Erythroblast (primary cell): ENCODE results near the gene MYLK2.
"Not testable (repeated sequence)": the region's sequence is repeated elsewhere in the genome, so short reads cannot be mapped to it uniquely, and the experiment has no call there.

ENCODE experiments used
- DNase-seq, 2 experiments: peaks; one replicate each; lab custom pipeline; 2025; lab: John Stamatoyannopoulos, UW
- GATA1 ChIP-seq: IDR thresholded peaks from 2 replicates; pipeline ENCODE4 v1.6.1; 2011; ENCODE audit warnings: low read depth, mild to moderate bottlenecking, control low read depth, low read length, moderate library complexity
- POLR2A ChIP-seq: IDR thresholded peaks from 2 replicates; pipeline ENCODE4 v1.6.1; 2011; ENCODE audit warnings: mild to moderate bottlenecking, low read length

MYLK2 gene

GRCh38 chr20:31806564-31807355, 12.4 kb upstream of the MYLK2 start:
- TF ChIP-seq POLR2A = no peak
- TF ChIP-seq GATA1 = no peak
- DNase-seq = no peak

DNA sequence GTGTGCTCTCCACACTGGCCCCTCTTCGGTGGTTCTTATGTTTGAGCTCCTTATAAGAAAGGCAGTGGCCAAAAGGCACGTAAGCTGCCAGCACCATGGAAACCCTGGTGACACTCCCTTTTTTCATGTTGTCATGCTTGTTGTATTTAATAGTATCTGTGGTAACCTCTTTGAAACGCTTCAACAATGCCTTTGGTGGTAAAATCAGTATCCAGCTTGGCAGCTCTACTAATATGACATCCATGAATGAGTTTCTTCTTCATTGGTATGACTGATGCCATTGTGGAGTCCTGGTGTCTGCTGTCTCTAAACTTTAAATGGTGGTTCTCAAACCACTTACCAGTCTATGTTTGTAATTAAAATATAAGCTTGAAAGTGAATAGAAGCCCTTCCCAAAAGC, 10.7 kb upstream of the MYLK2 start:
- TF ChIP-seq GATA1 (no peak), POLR2A (no peak)
- DNase-seq = peak in 1 of 2 experiments; percentile 20

DNA sequence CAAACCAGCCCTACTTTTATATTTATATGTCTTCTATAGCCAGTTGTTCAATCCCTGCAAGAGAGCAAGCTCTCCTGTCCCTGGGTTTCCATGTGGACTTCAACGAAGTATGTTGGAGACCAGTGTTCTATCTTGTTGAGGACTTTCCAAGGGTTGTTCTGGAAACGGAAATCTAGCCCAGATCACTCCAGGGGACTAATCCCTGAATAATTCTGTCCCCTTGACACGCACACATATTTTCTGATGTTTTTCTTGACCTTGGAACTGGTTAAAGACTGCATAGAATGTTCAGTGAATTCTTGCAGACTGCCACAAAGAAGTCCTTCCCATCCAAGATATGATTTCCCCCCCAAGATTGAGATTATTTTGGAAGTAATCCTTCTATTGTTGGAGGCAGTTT, 9.5 kb upstream of the MYLK2 start:
- TF ChIP-seq GATA1 = no peak
- TF ChIP-seq POLR2A = no peak
- DNase-seq = no peak

DNA sequence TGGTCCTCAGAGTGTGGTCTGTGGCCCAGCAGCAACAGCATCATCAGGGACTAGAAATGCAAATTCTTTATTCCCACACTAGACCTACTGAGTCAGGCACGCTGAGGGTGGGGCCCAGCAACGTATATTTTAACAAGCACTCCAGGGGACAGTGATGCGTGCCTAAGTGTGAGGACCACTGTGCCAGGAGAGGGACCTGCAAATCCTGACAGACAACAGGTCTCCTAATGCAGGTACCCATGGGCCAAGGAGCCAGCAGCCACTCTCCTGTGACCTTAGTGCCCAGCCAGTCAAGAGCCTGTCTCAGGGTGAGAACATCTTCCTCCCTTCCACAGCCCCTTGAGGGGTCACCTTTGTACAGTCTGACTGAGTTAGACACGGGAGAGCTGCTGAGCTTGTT, 8.0 kb upstream of the MYLK2 start:
- no peak for TF ChIP-seq GATA1
- TF ChIP-seq POLR2A = no peak
- no peak for DNase-seq

DNA sequence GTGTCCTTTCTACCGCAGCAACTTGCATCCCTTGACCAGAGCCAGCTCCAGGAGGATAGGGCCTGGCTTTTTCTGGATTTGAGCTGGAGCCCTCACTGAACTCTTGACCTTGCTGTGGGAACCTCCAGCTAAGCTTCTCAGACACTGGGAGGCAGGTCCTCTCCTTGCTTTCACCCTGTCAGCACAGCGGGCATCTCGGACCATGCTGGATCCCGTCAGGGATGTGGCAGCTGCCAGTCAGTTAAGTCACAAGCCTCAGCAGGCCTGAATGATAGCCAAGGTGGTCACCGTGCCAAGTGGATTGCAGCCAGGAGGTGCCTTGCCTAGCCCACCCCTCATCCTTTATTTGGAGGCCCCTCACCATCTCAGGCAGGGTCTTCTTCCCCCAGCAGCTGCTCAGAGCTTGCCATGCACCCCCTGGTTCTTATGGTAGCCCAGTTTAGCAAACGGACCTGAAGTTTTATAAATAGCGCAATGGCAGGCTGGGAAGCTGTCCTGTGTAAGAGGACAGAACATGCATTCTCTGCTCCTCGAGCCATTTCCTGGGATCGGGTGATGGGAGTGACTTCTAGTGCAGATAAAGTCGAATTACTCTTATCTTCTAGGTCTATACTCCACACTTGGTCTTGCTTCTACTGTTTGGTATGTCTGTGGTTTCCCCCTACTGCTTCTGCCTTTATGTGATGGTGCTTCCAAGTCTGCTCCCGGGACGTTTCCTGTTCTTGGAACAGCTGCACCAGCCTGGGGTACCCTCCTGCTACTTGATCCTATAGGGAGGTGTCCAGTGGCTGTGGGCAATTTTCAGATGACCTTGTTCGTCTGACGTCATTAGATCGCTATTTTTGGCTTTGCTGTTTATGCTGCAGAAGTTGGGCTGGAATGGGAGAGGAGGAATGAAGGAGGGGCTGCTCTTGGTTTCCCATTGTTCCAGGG, 7.1 kb upstream of the MYLK2 start:
- TF ChIP-seq GATA1 = no peak
- no peak for TF ChIP-seq POLR2A
- no peak for DNase-seq

- DNase-seq = no peak
- TF ChIP-seq GATA1 (no peak), POLR2A (no peak)
Measured at GRCh38 chr20:31813611-31814010, 5.5 kb upstream of the MYLK2 start.

DNA sequence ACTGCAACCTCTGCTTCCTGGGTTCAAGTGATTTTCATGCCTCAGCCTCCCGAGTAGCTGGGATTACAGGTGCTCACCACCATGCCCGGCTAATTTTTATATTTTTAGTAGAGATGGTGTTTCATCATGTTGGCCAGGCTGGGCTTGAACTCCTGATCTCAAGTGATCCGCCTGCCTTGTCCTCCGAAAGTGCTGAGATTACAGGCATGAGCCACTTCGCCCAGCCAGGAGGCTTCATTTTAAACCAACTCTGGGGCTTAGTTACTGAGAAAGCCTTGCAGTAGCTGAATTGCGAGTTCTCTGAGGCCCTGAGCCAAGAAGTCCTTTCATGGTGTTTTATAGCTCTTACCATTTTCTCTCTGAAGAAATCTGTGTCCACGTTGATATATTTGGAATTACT, 5.0 kb upstream of the MYLK2 start:
- not testable (repeated sequence) for DNase-seq

- TF ChIP-seq POLR2A (no peak), GATA1 (no peak)
- no peak for DNase-seq
Measured at GRCh38 chr20:31815408-31816188, 3.6 kb upstream of the MYLK2 start.

- DNase-seq = no peak
- no peak for TF ChIP-seq GATA1
- TF ChIP-seq POLR2A = no peak
Measured at GRCh38 chr20:31816221-31816620, 2.9 kb upstream of the MYLK2 start.

DNA sequence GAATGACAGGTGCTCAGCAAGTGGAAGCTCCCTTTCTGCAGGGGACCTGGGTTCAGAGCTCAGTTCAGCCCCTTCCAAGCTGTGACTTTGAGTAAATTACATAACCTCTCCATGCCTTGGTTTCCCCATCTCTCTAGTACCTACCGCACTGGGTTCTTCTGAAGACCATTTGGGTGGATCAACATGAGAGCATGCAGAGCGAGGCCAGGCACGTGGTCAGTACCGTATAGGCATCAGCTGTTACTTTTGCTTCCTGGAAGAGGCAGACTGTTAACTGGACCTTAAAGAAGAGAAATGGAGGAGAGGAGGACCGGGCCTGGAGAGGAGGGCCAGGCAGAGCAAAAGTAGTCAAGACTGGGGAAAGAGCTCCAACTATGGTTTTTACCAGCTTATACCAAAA, 1.7 kb upstream of the MYLK2 start:
- TF ChIP-seq POLR2A (no peak), GATA1 (no peak)
- DNase-seq = no peak

DNA sequence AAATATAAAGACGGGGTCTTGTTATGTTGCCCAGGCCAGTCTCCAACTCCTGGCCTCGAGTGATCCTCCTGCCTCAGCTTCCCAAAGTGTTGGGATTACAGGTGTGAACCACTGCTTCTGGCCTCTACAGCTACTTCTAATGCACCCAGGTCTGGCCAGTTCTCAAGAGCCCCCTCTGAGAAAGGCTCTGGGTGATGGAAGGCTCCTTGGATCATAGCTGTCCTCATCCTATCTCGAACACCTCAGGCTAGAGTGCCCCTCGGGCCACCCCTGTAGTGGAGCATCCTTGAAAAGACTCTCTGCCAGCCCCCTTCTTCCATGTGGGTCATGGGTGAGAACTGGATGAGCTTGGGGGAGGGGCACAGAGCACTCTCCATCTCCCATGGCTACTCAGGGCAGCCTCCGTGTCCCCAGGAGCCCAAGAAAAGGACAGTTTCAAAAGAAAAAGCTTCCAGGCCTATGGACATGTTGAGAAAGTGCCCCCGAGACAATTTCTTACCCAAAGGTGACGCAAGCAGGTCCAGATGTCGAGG, 714 bp upstream of the MYLK2 start:
- TF ChIP-seq POLR2A (no peak), GATA1 (no peak)
- no peak for DNase-seq

DNA sequence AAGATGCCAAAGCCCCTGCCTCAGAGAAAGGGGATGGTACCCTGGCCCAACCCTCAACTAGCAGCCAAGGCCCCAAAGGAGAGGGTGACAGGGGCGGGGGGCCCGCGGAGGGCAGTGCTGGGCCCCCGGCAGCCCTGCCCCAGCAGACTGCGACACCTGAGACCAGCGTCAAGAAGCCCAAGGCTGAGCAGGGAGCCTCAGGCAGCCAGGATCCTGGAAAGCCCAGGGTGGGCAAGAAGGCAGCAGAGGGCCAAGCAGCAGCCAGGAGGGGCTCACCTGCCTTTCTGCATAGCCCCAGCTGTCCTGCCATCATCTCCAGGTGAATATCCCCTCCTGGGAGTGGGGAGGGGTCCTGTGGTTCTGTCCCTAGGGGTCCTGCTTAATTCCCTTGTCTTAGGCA, 1.1 kb downstream of the MYLK2 start:
- TF ChIP-seq GATA1 = no peak
- TF ChIP-seq POLR2A = no peak
- no peak for DNase-seq

- TF ChIP-seq POLR2A (no peak), GATA1 (no peak)
Measured at GRCh38 chr20:31821427-31821826, 2.3 kb downstream of the MYLK2 start.

More at GRCh38 chr20:31821427-31821826, 2.3 kb downstream of the MYLK2 start:
- DNase-seq = no peak
